Natural killer cell treated with Interleukin-12 subunit alpha and Interleukin-12 subunit beta and Interleukin-15 and Interleukin-18, amount 100 ng/mL, for 72 hours (primary cell): Measurements from ENCODE around the gene DENND6A. TPM values are rescaled to one million over a fixed set of nuclear protein-coding genes. Genes with fewer than 3 reads are reported as not detected.
A peak's percentile ranks its signal among the peaks of the same experiment; 100 is the strongest.

Source experiments
- ATAC-seq, 2 donors: fragments of 150-1000 bp; cut with Tn5 transposase in 1 of 2; sonication (Bioruptor Pico), chemical (Tn5 transposase) in 1 of 2; 2 replicates each; pipeline ENCODE4 v1.10.0; 2021
- DNase-seq: peaks from one replicate; pipeline ENCODE4 v3.0.0; 2022; ENCODE audit warnings: low spot score
- H3K27ac Mint-ChIP-seq, 2 donors: 1 replicate in 1 of 2; 2 replicates in 1 of 2; pipeline ENCODE4 v1.8.0; 2022; ENCODE audit warnings: mixed read lengths in 2 of 2, mild to moderate bottlenecking in 1 of 2, moderate library complexity in 1 of 2
- H3K27me3 Mint-ChIP-seq, 2 donors: 1 replicate in 1 of 2; 2 replicates in 1 of 2; pipeline ENCODE4 v1.8.0; 2022; ENCODE audit warnings: mixed read lengths in 2 of 2
- H3K36me3 Mint-ChIP-seq: one replicate; pipeline ENCODE4 v1.8.0; 2022; ENCODE audit warnings: mixed read lengths
- H3K4me1 Mint-ChIP-seq, 2 donors: 1 replicate in 1 of 2; 2 replicates in 1 of 2; pipeline ENCODE4 v1.8.0; 2022; ENCODE audit warnings: low read depth in 2 of 2, mixed read lengths in 2 of 2, mild to moderate bottlenecking in 1 of 2
- H3K4me3 Mint-ChIP-seq: one replicate; pipeline ENCODE4 v1.8.0; 2022; ENCODE audit warnings: mixed read lengths
- H3K9me3 Mint-ChIP-seq: 2 replicates; pipeline ENCODE4 v1.8.0; 2022; ENCODE audit warnings: mixed read lengths
- total RNA-seq, 2 donors: library from RNA; stranded (reverse); gene quantifications; one replicate each; pipeline ENCODE4 v1.2.3, GENCODE V29; 2022

Gene DENND6A
- total RNA-seq, 2 donors from 2014 or later = 19.2 to 28.6 TPM

GRCh38 chr3:57598765-57599360 is 94.0 kb downstream of the DENND6A start:
- H3K9me3 Mint-ChIP-seq = no peaks in the 10 kb centered on the region
- peaks cover 10% of the 10 kb centered on the region for H3K36me3 Mint-ChIP-seq
- no peak for DNase-seq
- H3K27ac Mint-ChIP-seq = peak overlapping the region; percentile 98 to 100
- H3K4me3 Mint-ChIP-seq = peak overlapping the region; percentile 95
- no peaks in the 10 kb centered on the region for H3K27me3 Mint-ChIP-seq
- H3K4me1 Mint-ChIP-seq = peaks cover 23 to 30% of the 10 kb centered on the region in 2 donors
- no peak for ATAC-seq

- DNase-seq (peak; percentile 100), ATAC-seq (peak; percentile 96 to 97)
- Mint-ChIP-seq H3K36me3 (peaks cover 10% of the 10 kb centered on the region), H3K9me3 (no peaks in the 10 kb centered on the region), H3K4me3 (peak within 1 kb of the TSS; percentile 95), H3K27ac (peak within 1 kb of the TSS; percentile 98 to 100), H3K27me3 (no peaks in the 10 kb centered on the region), H3K4me1 (peaks cover 31 to 43% of the 10 kb centered on the region in 2 donors)
Observed at GRCh38 chr3:57597127-57597923, 95.6 kb downstream of the DENND6A start, which contains the start of gene ARF4. TSS of gene ARF4 (minus strand) at chr3:57597344. CDS start at chr3:57597140, 204 bp downstream.

- Mint-ChIP-seq H3K4me1 (peaks cover 37 to 46% of the 10 kb centered on the region in 2 donors), H3K27me3 (no peaks in the 10 kb centered on the region), H3K4me3 (peak overlapping the region; percentile 95), H3K27ac (peak overlapping the region; percentile 98 to 100), H3K36me3 (peaks cover 10% of the 10 kb centered on the region), H3K9me3 (no peaks in the 10 kb centered on the region)
- peak; percentile 86 for DNase-seq
- peak; percentile 11 to 32 for ATAC-seq
Observed at GRCh38 chr3:57596495-57597126, 96.3 kb downstream of the DENND6A start.

- Mint-ChIP-seq H3K36me3 (peaks cover 10% of the 10 kb centered on the region), H3K4me3 (peak overlapping the region; percentile 95), H3K9me3 (no peaks in the 10 kb centered on the region), H3K4me1 (peaks cover 38 to 48% of the 10 kb centered on the region in 2 donors), H3K27ac (peak overlapping the region; percentile 98 to 100), H3K27me3 (no peaks in the 10 kb centered on the region)
- ATAC-seq (no peak), DNase-seq (no peak)
Observed at GRCh38 chr3:57594576-57594975, 98.3 kb downstream of the DENND6A start.

GRCh38 chr3:57594144-57594543 is 98.7 kb downstream of the DENND6A start:
- Mint-ChIP-seq H3K27ac (peak overlapping the region in 1 of 2 donors; percentile 100), H3K4me3 (peak overlapping the region; percentile 95), H3K36me3 (peaks cover 10% of the 10 kb centered on the region), H3K27me3 (no peaks in the 10 kb centered on the region), H3K9me3 (no peaks in the 10 kb centered on the region), H3K4me1 (peaks cover 36 to 43% of the 10 kb centered on the region in 2 donors)
- no peak for DNase-seq
- no peak for ATAC-seq

- DNase-seq = no peak
- no peaks in the 10 kb centered on the region for H3K27me3 Mint-ChIP-seq
- H3K36me3 Mint-ChIP-seq = peaks cover 10% of the 10 kb centered on the region
- H3K27ac Mint-ChIP-seq = no peak overlapping the region
- peak overlapping the region; percentile 27 for H3K4me3 Mint-ChIP-seq
- H3K4me1 Mint-ChIP-seq = peaks cover 36 to 38% of the 10 kb centered on the region in 2 donors
- ATAC-seq = no peak
- no peaks in the 10 kb centered on the region for H3K9me3 Mint-ChIP-seq
Observed at GRCh38 chr3:57592306-57592705, 100.6 kb downstream of the DENND6A start.

- Mint-ChIP-seq H3K36me3 (peaks cover 1% of the 10 kb centered on the region), H3K4me3 (no peak overlapping the region), H3K27ac (no peak overlapping the region), H3K4me1 (peaks cover 28 to 36% of the 10 kb centered on the region in 2 donors), H3K9me3 (no peaks in the 10 kb centered on the region), H3K27me3 (no peaks in the 10 kb centered on the region)
- ATAC-seq = no peak
- DNase-seq = no peak
Observed at GRCh38 chr3:57587905-57588304, 105.0 kb downstream of the DENND6A start.

- Mint-ChIP-seq H3K27me3 (no peaks in the 10 kb centered on the region), H3K27ac (no peak overlapping the region), H3K4me1 (peaks cover 23 to 32% of the 10 kb centered on the region in 2 donors), H3K4me3 (no peak overlapping the region), H3K36me3 (peaks cover 4% of the 10 kb centered on the region), H3K9me3 (no peaks in the 10 kb centered on the region)
- ATAC-seq (no peak), DNase-seq (no peak)
Observed at GRCh38 chr3:57586778-57587177, 106.1 kb downstream of the DENND6A start.

- ATAC-seq (no peak), DNase-seq (no peak)
- H3K36me3 Mint-ChIP-seq = peaks cover 4% of the 10 kb centered on the region
- H3K27ac Mint-ChIP-seq = no peak overlapping the region
- H3K4me3 Mint-ChIP-seq = no peak overlapping the region
- no peaks in the 10 kb centered on the region for H3K9me3 Mint-ChIP-seq
- no peaks in the 10 kb centered on the region for H3K27me3 Mint-ChIP-seq
- H3K4me1 Mint-ChIP-seq = peaks cover 15 to 28% of the 10 kb centered on the region in 2 donors
Observed at GRCh38 chr3:57583544-57583943, 109.3 kb downstream of the DENND6A start.

GRCh38 chr3:57582474-57583168 is 110.3 kb downstream of the DENND6A start:
- H3K9me3 Mint-ChIP-seq = no peaks in the 10 kb centered on the region
- ATAC-seq (no peak), DNase-seq (no peak)
- no peak overlapping the region for H3K27ac Mint-ChIP-seq
- peaks cover 11 to 23% of the 10 kb centered on the region in 2 donors for H3K4me1 Mint-ChIP-seq
- H3K4me3 Mint-ChIP-seq = no peak overlapping the region
- H3K36me3 Mint-ChIP-seq = peaks cover 4% of the 10 kb centered on the region
- H3K27me3 Mint-ChIP-seq = no peaks in the 10 kb centered on the region

- Mint-ChIP-seq H3K36me3 (peaks cover 13% of the 10 kb centered on the region), H3K4me3 (no peak overlapping the region), H3K27ac (no peak overlapping the region), H3K27me3 (no peaks in the 10 kb centered on the region), H3K4me1 (peaks cover 8 to 10% of the 10 kb centered on the region in 2 donors), H3K9me3 (no peaks in the 10 kb centered on the region)
- no peak for ATAC-seq
- DNase-seq = no peak
Observed at GRCh38 chr3:57577801-57578200, 115.1 kb downstream of the DENND6A start.

- ATAC-seq = no peak
- no peaks in the 10 kb centered on the region for H3K27me3 Mint-ChIP-seq
- no peak for DNase-seq
- peak overlapping the region in 1 of 2 donors; percentile 6 for H3K27ac Mint-ChIP-seq
- peaks cover 8 to 11% of the 10 kb centered on the region in 2 donors for H3K4me1 Mint-ChIP-seq
- peaks cover 18% of the 10 kb centered on the region for H3K36me3 Mint-ChIP-seq
- no peaks in the 10 kb centered on the region for H3K9me3 Mint-ChIP-seq
- H3K4me3 Mint-ChIP-seq = no peak overlapping the region
Observed at GRCh38 chr3:57575966-57576626, 116.8 kb downstream of the DENND6A start.
